Esophagus squamous epithelium (tissue), 4 donors: ENCODE measurements around the gene LUC7L.

Source experiments
- CTCF ChIP-seq, 6 experiments: fragments of 450-650 bp in 4 of 6; fragments of 200-600 bp in 2 of 6; sonication (generic) in 2 of 6; IDR thresholded peaks; one replicate each; pipeline ENCODE4 v1.5.1; 2016 to 2019; ENCODE audit warnings: antibody characterized with exemption in 6 of 6, mild to moderate bottlenecking in 4 of 6, moderate library complexity in 4 of 6
- POLR2A ChIP-seq, 4 donors: fragments of 450-650 bp; IDR thresholded peaks; one replicate each; pipeline ENCODE4 v1.6.1; 2017; ENCODE audit warnings: antibody characterized with exemption in 4 of 4, mild to moderate bottlenecking in 4 of 4, moderate library complexity in 3 of 4

GRCh38 chr16:146646-147045, 82.6 kb downstream of the LUC7L start:
- TF ChIP-seq CTCF (IDR thresholded peaks at IDR 0.05) (no peak), POLR2A (IDR thresholded peaks at IDR 0.05) (no peak)
